ENCODE measurements around the gene KLHL11. TPM values are rescaled to one million over a fixed set of nuclear protein-coding genes. Genes with fewer than 3 reads are reported as not detected.

KLHL11 gene
- total RNA-seq, 2 experiments from 2014 or later, result 13.6 to 14.8 TPM

- no peak overlapping the region for H3K27ac Mint-ChIP-seq
- POLR2A ChIA-PET, result interaction anchor here (0.6 kb wide), 1 partner anchor 42 kb away, joined by 3 read pairs; no protein-coding TSS in a partner anchor
- H3K4me3 Mint-ChIP-seq, result no peak overlapping the region
- DNase-seq (no peak), ATAC-seq (ENCODE audit: low read depth) (no peak)
- no peaks in the 10 kb centered on the region for H3K27me3 Mint-ChIP-seq
- H3K4me1 Mint-ChIP-seq, result no peaks in the 10 kb centered on the region
- H3K36me3 Mint-ChIP-seq, result peaks cover 2% of the 10 kb centered on the region
- no peaks in the 10 kb centered on the region for H3K9me3 Mint-ChIP-seq
These were observed 42.7 kb downstream of the KLHL11 start for GRCh38 chr17:41822216-41823140.

GRCh38 chr17:41821776-41822175 lies 43.4 kb downstream of the KLHL11 start:
- no peaks in the 10 kb centered on the region for H3K4me1 Mint-ChIP-seq
- DNase-seq (no peak), ATAC-seq (ENCODE audit: low read depth) (no peak)
- no peaks in the 10 kb centered on the region for H3K27me3 Mint-ChIP-seq
- H3K9me3 Mint-ChIP-seq, result no peaks in the 10 kb centered on the region
- no peak overlapping the region for H3K27ac Mint-ChIP-seq
- no peak overlapping the region for H3K4me3 Mint-ChIP-seq
- POLR2A ChIA-PET, result no interaction called here
- H3K36me3 Mint-ChIP-seq, result no peaks in the 10 kb centered on the region

GRCh38 chr17:41818024-41818423 lies 47.2 kb downstream of the KLHL11 start:
- Mint-ChIP-seq H3K27me3 (peaks cover 7% of the 10 kb centered on the region), H3K4me3 (no peak overlapping the region), H3K36me3 (no peaks in the 10 kb centered on the region), H3K4me1 (no peaks in the 10 kb centered on the region), H3K9me3 (no peaks in the 10 kb centered on the region), H3K27ac (no peak overlapping the region)
- ATAC-seq (ENCODE audit: low read depth), result no peak
- POLR2A ChIA-PET, result no interaction called here
- no peak for DNase-seq

- Mint-ChIP-seq H3K4me3 (no peak overlapping the region), H3K9me3 (no peaks in the 10 kb centered on the region), H3K4me1 (peaks cover 2% of the 10 kb centered on the region), H3K36me3 (no peaks in the 10 kb centered on the region), H3K27ac (no peak overlapping the region), H3K27me3 (peaks cover 13% of the 10 kb centered on the region)
- DNase-seq (no peak), ATAC-seq (ENCODE audit: low read depth) (no peak)
- POLR2A ChIA-PET, result no interaction called here
These were observed 48.4 kb downstream of the KLHL11 start for GRCh38 chr17:41816637-41817320.

GRCh38 chr17:41814195-41814594 lies 51.0 kb downstream of the KLHL11 start:
- H3K27ac Mint-ChIP-seq, result no peak overlapping the region
- no peaks in the 10 kb centered on the region for H3K36me3 Mint-ChIP-seq
- H3K9me3 Mint-ChIP-seq, result no peaks in the 10 kb centered on the region
- peaks cover 8% of the 10 kb centered on the region for H3K4me1 Mint-ChIP-seq
- DNase-seq, result no peak
- POLR2A ChIA-PET, result no interaction called here
- peaks cover 13% of the 10 kb centered on the region for H3K27me3 Mint-ChIP-seq
- H3K4me3 Mint-ChIP-seq, result no peak overlapping the region
- no peak for ATAC-seq (ENCODE audit: low read depth)

GRCh38 chr17:41813699-41814124 lies 51.5 kb downstream of the KLHL11 start:
- no peak for ATAC-seq (ENCODE audit: low read depth)
- no peak for DNase-seq
- peaks cover 13% of the 10 kb centered on the region for H3K27me3 Mint-ChIP-seq
- H3K36me3 Mint-ChIP-seq, result no peaks in the 10 kb centered on the region
- H3K27ac Mint-ChIP-seq, result no peak overlapping the region
- H3K9me3 Mint-ChIP-seq, result no peaks in the 10 kb centered on the region
- peak overlapping the region; percentile 11 for H3K4me3 Mint-ChIP-seq
- peaks cover 8% of the 10 kb centered on the region for H3K4me1 Mint-ChIP-seq
- POLR2A ChIA-PET, result no interaction called here

GRCh38 chr17:41813152-41813680 lies 52.0 kb downstream of the KLHL11 start:
- Mint-ChIP-seq H3K4me1 (peaks cover 8% of the 10 kb centered on the region), H3K27me3 (peaks cover 13% of the 10 kb centered on the region), H3K27ac (no peak overlapping the region), H3K36me3 (no peaks in the 10 kb centered on the region), H3K9me3 (no peaks in the 10 kb centered on the region), H3K4me3 (peak overlapping the region; percentile 11)
- DNase-seq, result no peak
- ATAC-seq (ENCODE audit: low read depth), result no peak
- POLR2A ChIA-PET, result interaction anchor here (2.9 kb wide), 1 partner anchor 124 kb away, joined by 16 read pairs; the partner anchor contains the start of gene EIF1

GRCh38 chr17:41812381-41813151 lies 52.7 kb downstream of the KLHL11 start, which contains the start of gene FKBP10:
TSS of gene FKBP10 (plus strand) at chr17:41813004. CDS start at chr17:41813035, 31 bp downstream.
- DNase-seq (no peak), ATAC-seq (ENCODE audit: low read depth) (no peak)
- H3K4me1 Mint-ChIP-seq, result peaks cover 8% of the 10 kb centered on the region
- peaks cover 13% of the 10 kb centered on the region for H3K27me3 Mint-ChIP-seq
- no peaks in the 10 kb centered on the region for H3K9me3 Mint-ChIP-seq
- peak within 1 kb of the TSS; percentile 66 for H3K27ac Mint-ChIP-seq
- POLR2A ChIA-PET, result interaction anchor here (1.0 to 2.9 kb wide), 4 partner anchors 52 to 123 kb away, joined by 3 to 16 read pairs (median 4); partner anchors contain the start of genes ACLY, EIF1 and KLHL11
- peak within 1 kb of the TSS; percentile 87 for H3K4me3 Mint-ChIP-seq
- no peaks in the 10 kb centered on the region for H3K36me3 Mint-ChIP-seq

- peak; percentile 89 for DNase-seq
- peaks cover 8% of the 10 kb centered on the region for H3K4me1 Mint-ChIP-seq
- H3K27ac Mint-ChIP-seq, result peak within 1 kb of the TSS; percentile 66
- POLR2A ChIA-PET, result interaction anchor here (0.9 to 2.9 kb wide), 6 partner anchors 25 to 122 kb away, joined by 3 to 16 read pairs (median 4); partner anchors contain the start of genes ACLY, EIF1, JUP and KLHL11
- peaks cover 13% of the 10 kb centered on the region for H3K27me3 Mint-ChIP-seq
- H3K36me3 Mint-ChIP-seq, result no peaks in the 10 kb centered on the region
- peak; percentile 93 for ATAC-seq (ENCODE audit: low read depth)
- peak within 1 kb of the TSS; percentile 87 for H3K4me3 Mint-ChIP-seq
- no peaks in the 10 kb centered on the region for H3K9me3 Mint-ChIP-seq
These were observed 53.5 kb downstream of the KLHL11 start, which contains the start of gene P3H4 for GRCh38 chr17:41811549-41812380. TSS of gene P3H4 (minus strand) at chr17:41811949. CDS start at chr17:41811915, 34 bp downstream.

- no peaks in the 10 kb centered on the region for H3K9me3 Mint-ChIP-seq
- no peak for DNase-seq
- H3K4me3 Mint-ChIP-seq, result peak overlapping the region; percentile 69
- H3K27me3 Mint-ChIP-seq, result peaks cover 13% of the 10 kb centered on the region
- ATAC-seq (ENCODE audit: low read depth), result peak; percentile 41
- H3K27ac Mint-ChIP-seq, result no peak overlapping the region
- H3K4me1 Mint-ChIP-seq, result peaks cover 8% of the 10 kb centered on the region
- POLR2A ChIA-PET, result interaction anchor here (0.9 to 2.9 kb wide), 6 partner anchors 24 to 121 kb away, joined by 3 to 16 read pairs (median 4); partner anchors contain the start of genes ACLY, EIF1, JUP and KLHL11
- H3K36me3 Mint-ChIP-seq, result no peaks in the 10 kb centered on the region
These were observed 54.3 kb downstream of the KLHL11 start for GRCh38 chr17:41810659-41811548.
